Spleen (tissue), 7 donors: ENCODE results near the gene CACNB2.

ENCODE experiments used
- CTCF ChIP-seq, 11 experiments: fragments of 200-600 bp in 7 of 11; fragments of 450-650 bp in 4 of 11; sonication (generic) in 4 of 11; IDR thresholded peaks in 8 of 11; conservative IDR thresholded peaks in 3 of 11; 1 replicate in 7 of 11; 2 replicates in 4 of 11; pipeline versions ENCODE4 v1.4.0 to v1.8.0; 2016 to 2021; ENCODE audit warnings: antibody characterized with exemption in 11 of 11, inconsistent platforms in 4 of 11, mild to moderate bottlenecking in 1 of 11
- POLR2A ChIP-seq, 3 donors: fragments of 450-650 bp; IDR thresholded peaks; one replicate each; pipeline ENCODE4 v1.5.1; 2017; ENCODE audit warnings: antibody characterized with exemption in 3 of 3, mild to moderate bottlenecking in 1 of 3
- donor health status: DM: no; HTN: no; CAD: no; lungs with moderate emphysema.
- donor health status: DM: no; HTN: no; CAD: no.
- donor health status: DM: no; HTN: no; CAD: no.

GRCh38 chr10:18352175-18352574, 212.0 kb downstream of the CACNB2 start:
- TF ChIP-seq CTCF (IDR thresholded peaks at IDR 0.05 in 8 of 11, conservative IDR thresholded peaks at IDR 0.05 in 3 of 11), result no peak
- no peak for TF ChIP-seq POLR2A (IDR thresholded peaks at IDR 0.05)
